GM19238 (cell line): ENCODE results near the gene SH2D3A.
A peak's percentile ranks its signal among the peaks of the same experiment; 100 is the strongest.
"Not testable (repeated sequence)": the region's sequence is repeated elsewhere in the genome, so short reads cannot be mapped to it uniquely, and the experiment has no call there.

ENCODE experiments used
- DNase-seq: peaks from one replicate; pipeline ENCODE4 v3.0.0; 2011; ENCODE audit warnings: low spot score; ENCODE audit not compliant: insufficient read length

The SH2D3A gene

GRCh38 chr19:6790194-6791128 is 23.2 kb upstream of the SH2D3A start:
- DNase-seq, result no peak

GRCh38 chr19:6788896-6789295 is 21.7 kb upstream of the SH2D3A start:
- DNase-seq, result no peak

- no peak for DNase-seq
These were observed 20.2 kb upstream of the SH2D3A start for GRCh38 chr19:6787393-6787792.

GRCh38 chr19:6779206-6779605 is 12.0 kb upstream of the SH2D3A start:
- no peak for DNase-seq

- no peak for DNase-seq
These were observed 11.2 kb upstream of the SH2D3A start for GRCh38 chr19:6778386-6778785.

- DNase-seq, result no peak
These were observed 10.2 kb upstream of the SH2D3A start for GRCh38 chr19:6777434-6777833.

- DNase-seq, result no peak
These were observed 9.8 kb upstream of the SH2D3A start for GRCh38 chr19:6776999-6777398.

GRCh38 chr19:6776045-6776444 is 8.8 kb upstream of the SH2D3A start:
- DNase-seq, result not testable (repeated sequence)

GRCh38 chr19:6774821-6775707 is 7.8 kb upstream of the SH2D3A start:
- DNase-seq, result no peak

- peak; percentile 52 for DNase-seq
These were observed 6.2 kb upstream of the SH2D3A start for GRCh38 chr19:6773323-6773931.

GRCh38 chr19:6772866-6773322 is 5.7 kb upstream of the SH2D3A start:
- no peak for DNase-seq

GRCh38 chr19:6772028-6772865 is 5.0 kb upstream of the SH2D3A start, which contains the start of gene VAV1:
Gene VAV1, plus strand, starts transcription at chr19:6772708. Its CDS starts 100 bp downstream, at chr19:6772808.
- DNase-seq, result peak; percentile 92

- DNase-seq, result not testable (repeated sequence)
These were observed 4.4 kb upstream of the SH2D3A start for GRCh38 chr19:6771648-6772027.

GRCh38 chr19:6769006-6769619 is 1.9 kb upstream of the SH2D3A start:
- DNase-seq, result no peak

GRCh38 chr19:6768236-6768785 is 1.1 kb upstream of the SH2D3A start:
- DNase-seq, result no peak

- DNase-seq, result no peak
These were observed 216 bp downstream of the SH2D3A start for GRCh38 chr19:6767081-6767356.

GRCh38 chr19:6766357-6767080 is 716 bp downstream of the SH2D3A start:
- no peak for DNase-seq

GRCh38 chr19:6765738-6766356 is 1.4 kb downstream of the SH2D3A start:
- DNase-seq, result no peak

GRCh38 chr19:6762253-6762797 is 4.9 kb downstream of the SH2D3A start:
- DNase-seq, result not testable (repeated sequence)
